ENCODE results near the gene NOG.

DNA sequence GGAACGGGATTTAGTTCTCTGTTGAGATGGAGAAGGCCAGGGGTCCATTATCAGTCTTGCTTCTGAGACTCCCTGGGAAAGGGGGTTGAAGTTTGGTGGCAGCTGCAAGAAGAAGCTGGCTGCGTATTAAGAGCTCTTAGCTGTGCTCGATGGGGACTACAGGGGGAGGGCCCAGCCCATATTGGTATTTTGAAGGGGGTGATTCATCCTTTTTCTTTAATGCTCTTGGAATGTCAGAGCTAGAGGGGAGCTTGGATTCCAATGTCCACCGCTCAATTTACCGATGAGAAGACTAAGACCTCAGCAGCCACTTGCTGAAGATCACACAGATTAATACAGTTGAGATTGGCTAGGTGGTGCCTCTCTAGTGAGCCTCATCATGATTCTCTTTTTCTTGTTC, 5.0 kb downstream of the NOG start:
- no peak for TF ChIP-seq POLR2A (IDR thresholded peaks at IDR 0.05)
- TF ChIP-seq, protein P1, sequence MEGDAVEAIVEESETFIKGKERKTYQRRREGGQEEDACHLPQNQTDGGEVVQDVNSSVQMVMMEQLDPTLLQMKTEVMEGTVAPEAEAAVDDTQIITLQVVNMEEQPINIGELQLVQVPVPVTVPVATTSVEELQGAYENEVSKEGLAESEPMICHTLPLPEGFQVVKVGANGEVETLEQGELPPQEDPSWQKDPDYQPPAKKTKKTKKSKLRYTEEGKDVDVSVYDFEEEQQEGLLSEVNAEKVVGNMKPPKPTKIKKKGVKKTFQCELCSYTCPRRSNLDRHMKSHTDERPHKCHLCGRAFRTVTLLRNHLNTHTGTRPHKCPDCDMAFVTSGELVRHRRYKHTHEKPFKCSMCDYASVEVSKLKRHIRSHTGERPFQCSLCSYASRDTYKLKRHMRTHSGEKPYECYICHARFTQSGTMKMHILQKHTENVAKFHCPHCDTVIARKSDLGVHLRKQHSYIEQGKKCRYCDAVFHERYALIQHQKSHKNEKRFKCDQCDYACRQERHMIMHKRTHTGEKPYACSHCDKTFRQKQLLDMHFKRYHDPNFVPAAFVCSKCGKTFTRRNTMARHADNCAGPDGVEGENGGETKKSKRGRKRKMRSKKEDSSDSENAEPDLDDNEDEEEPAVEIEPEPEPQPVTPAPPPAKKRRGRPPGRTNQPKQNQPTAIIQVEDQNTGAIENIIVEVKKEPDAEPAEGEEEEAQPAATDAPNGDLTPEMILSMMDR (IDR thresholded peaks at IDR 0.05): no peak
